Activated T-helper 1 cell treated with anti-CD3 and anti-CD28 coated beads, Interleukin-2, amount 50 U/mL, for 16 hours (primary cell): ENCODE measurements around the gene BBS12.

Experiments used
- DNase-seq, 2 donors: peaks; one replicate each; pipeline ENCODE4 v3.0.0-alpha.2; 2020; ENCODE audit warnings: low read depth in 1 of 2, low spot score in 1 of 2

Gene BBS12

DNA sequence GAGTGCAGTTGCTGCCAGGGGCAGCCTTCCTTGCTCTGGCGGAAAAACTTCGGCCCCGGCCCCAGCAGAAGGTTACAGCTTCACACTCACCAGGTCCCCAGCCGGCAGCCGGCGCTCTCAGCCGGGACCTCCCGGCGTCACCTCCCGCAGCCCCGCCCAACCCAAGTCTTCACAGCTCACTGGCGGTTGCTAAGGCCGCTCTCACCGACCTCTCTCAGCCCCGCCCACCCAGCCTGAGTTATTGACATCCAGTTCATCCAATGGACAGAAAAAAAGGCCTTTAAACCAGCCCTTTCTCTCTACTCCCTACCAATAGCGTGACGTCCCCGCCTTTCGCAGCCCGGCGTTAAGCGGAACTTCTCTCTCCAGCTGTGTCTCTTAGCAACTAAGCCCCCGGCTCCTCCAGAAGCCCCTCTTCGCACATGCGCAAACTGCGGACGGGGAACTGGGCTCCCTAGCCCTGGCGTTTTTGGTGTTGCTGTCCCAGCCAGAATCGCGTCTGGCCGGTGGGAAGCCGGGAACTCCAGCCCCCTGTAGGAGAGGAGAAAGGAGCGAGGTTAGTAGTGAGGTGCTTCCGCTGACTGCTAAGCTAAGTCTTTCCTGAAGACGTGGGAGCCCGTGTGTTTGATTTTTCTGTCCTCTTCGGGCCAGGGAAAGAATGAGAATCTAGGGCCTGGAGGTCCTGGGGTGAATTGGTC, at the start of gene BBS12:
Gene BBS12, plus strand, starts transcription at position 376 of the 698 bp plus-strand sequence. CDS start 9,189 bp downstream, outside the sequence.
- peak; percentile 96 to 97 for DNase-seq

DNA sequence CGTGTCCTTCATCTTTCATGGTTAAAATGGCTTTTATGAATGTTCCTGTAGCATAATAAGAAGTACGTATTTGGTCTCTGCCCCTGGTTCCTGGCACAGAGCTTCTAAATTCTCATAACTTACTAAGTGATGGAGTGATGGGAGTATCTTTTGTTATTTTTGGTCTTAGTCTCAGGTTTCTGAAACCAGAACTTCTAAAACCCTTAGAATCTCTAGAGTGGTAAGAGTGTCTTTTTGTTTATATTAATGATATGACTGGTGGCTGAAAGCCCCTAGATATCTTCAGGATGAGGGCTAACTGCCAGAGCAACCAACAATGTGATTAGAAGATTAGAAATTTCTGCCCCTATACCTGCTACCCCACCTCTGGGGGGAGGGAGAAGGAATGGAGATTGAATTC, 45.8 kb upstream of the BBS12 start:
- no peak for DNase-seq

DNA sequence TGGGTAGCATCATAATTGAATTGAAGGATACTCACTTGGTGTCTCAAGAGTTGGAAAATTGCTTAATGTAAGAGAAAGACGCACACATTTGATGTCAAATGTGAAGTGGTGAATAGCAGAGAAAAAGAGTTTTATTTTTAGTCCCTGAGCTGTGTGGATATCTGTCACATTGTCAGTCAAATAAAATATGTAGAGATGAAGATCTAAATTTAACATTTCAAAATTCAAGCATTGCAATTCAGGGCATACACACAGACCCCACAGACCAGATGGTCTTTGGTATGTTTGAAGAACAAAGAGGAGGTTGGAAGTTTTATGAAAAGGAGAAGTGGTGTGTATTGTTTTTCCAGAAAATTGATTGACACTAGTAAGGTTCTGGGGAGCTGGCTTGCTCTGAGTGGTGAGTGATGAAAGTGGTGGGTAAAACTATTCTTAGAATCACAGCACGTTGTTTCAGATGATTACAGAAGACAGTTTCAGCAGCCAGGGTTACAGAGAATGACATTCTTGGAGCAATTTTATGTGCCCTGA, 44.9 kb upstream of the BBS12 start:
- DNase-seq = no peak

DNA sequence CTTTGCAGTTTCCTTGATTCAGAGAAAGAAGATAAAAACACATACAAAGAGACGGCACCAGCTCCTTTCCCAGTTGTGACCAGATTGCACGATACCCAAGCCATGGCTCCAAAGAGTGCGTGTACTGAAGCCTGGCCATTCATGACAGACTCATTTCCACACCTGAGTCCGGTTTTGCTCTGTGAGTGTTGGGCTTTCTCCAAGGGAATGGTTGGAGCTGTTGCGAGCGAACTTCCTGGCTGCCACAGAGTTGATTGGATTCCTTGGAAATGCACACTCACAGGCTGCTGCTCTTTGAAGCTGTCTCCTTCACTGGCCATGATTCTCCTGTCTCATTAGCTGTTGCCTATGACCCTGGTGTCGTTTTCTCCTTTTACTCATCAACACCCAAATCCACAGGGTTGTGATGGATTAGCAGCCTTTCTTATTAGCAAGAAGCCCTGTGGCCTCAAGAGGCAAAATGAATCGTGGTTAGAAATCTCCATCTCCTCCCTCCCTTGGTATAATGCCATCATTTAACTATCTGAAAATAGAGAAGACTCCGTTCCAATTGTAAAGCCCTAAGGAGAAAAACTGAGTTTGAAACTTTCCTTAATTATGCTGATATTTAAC, 43.9 kb upstream of the BBS12 start:
- no peak for DNase-seq

DNA sequence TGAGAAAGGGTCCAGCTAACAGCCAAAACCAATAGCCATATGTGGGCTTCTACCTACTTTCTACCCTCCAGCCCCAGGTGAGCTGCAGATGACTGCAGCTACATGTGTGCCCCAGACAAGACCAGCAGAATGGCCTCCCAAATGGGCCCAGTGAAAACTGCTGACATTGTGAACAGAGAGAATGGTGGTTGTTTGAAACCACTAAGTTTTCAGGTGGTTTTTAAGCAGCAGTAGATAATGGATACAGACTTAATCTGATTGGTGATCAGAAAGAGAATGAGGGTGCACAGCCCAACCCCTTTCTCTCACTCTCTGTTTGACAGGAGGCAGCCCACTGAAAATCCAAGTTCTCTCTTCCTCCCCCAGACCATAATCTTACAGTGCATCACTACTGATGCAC, 42.5 kb upstream of the BBS12 start:
- no peak for DNase-seq

DNA sequence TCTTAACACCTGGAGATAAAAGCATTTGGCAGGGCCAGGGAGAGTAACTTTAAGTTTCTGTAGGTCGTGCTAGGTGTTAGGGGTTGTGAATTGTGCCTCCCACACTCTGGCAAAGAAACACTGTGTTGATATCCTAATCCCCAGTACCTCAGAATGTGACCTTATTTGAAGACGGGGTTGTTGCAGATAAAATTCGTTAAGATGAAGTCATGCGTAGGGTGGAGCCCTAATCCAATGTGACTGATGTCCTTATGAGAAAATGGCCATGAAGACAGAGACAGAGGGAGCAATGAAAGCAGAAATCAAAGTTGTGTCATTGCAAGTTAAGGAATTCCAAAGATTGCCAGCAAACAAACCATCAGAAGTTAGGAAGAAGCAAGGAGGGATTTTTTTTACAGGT, 40.5 kb upstream of the BBS12 start:
- DNase-seq = no peak

DNA sequence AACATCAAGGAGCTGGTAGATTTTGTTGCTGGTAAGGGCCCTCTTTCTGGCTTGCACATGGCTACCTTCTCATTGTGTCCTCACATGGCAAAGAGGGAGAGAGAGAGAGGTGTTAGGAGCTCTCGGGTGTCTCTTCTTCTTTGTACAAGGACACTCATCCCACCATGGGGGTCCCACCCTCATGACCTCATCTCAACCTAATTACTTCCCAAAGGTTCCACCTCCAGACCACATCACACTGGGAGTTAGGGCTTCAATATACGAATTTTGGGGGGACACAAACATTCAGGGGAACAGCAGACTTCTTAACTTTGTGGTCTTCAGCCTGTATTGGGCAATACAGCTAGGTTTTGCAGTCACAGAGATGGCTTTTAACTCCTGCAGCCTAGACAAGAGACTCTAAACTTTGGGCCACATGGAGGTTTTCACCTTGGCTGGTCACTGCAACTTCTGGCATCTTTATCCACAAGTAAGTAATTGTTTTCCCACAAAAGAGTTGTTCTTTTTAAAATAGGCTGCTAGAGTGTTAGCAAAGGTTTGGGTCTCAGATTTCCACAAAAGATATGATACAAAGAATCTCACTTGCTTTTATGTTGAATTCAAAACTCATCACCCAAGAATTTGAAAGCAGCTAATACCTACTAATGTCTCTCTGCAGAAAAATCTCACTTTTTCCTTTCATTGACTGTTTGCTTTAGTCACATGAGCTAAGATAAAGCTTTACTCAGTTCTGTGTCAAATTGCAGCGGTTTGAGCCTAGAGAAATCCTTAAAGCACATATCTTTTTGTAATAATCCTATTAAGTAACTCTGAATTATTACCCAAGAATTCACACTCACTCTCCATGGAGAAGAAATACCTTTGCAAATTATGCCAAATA, 39.6 kb upstream of the BBS12 start:
- DNase-seq = no peak

DNA sequence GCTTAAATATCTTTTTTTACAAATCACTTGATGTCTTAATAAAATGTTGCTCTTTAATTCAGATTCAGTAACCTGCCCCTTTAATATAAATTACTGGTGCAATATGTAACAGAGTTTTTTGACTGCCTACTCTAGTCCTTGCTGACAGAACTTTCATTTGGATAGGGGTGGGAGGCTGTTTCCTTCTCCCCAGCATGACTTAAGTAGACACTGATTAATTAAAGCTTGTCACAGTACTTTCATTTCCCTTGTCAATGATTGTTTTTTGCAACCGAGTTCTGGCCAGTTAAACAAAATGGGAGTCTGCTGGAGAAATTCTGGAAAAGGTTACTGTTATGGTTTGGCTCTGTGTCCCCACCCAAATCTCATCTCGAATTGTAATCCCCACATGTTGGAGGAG, 37.3 kb upstream of the BBS12 start:
- no peak for DNase-seq

DNA sequence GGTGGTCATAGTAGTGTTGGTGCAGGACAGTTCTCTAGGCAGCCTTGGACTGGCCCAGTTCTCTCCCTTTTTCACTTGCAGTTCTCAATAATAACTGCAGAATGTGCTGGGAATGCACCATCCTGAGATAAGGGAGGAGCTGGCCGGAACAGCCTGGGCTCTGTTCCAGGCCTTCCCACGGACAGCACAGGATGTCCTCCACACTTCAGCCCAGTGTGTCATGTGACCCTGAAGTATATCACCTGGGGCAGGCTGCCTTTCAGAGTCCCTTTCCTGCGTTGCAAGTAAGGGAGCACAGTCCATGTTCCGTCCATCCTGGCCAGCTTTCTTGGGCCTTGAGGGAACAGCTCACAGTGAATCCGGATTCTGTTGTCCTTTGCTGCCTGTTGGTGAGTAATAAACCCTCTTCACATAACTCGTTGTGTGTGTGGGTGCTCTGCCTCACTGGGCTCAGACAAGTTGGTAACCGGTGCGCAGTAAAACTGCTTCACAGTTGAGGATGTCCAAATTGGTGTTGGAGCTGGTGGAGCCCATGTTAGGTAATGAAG, 32.3 kb upstream of the BBS12 start:
- no peak for DNase-seq

DNA sequence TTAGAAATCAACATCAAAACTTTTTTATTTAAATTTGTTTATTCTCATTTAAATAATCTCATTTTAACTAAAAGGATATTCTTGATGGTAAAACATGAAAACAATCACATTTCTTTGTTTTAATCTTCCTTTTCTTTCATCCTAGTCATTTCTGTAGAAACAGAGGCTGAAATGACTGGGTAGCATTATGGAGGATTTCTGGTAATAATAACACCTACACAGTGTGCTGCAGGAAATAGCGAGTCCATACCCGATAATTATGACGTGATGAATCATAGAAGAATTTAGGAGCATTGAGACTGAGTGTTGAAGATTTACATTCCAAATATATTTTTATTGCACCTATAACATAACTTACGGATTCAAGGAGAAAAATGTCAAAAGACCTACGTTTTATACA, 31.4 kb upstream of the BBS12 start:
- no peak for DNase-seq

DNA sequence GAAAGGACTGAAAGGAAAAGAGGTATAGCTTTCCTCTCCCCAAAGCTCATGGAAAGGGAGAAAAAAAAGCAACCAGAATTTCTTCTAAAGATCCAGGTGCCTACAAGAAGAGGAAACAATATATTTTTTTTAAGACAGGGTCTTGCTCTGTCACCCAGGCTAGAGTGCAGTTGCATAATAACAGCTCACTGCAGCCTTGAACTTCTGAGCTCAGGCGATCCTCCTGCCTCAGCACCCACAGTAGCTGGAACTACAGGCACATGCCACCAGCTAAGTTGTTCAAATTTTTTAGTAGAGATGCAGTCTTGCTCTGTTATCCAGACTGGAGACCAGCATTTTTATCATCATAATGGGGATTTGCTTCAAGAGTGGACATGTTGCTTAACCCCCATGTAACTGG, 30.5 kb upstream of the BBS12 start:
- no peak for DNase-seq

DNA sequence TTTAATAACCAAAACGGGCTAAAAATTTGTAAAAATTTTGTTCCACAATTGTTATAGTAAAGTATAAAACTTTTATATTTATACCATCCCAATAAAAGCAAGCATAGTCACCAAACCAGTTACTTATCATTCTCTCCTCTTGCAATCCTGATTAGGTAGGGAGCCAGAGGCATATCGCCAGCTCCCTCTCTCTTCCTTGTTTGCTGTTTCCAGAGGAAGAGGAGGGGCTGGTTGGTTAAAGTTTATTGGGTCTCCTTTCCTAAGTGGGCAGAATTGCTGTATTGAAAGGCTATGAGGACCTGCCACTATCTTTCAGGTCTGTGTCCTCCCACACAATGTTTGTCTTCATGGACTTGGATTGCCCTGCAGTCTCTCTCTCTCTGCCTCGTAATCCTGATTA, 29.6 kb upstream of the BBS12 start:
- DNase-seq = no peak

DNA sequence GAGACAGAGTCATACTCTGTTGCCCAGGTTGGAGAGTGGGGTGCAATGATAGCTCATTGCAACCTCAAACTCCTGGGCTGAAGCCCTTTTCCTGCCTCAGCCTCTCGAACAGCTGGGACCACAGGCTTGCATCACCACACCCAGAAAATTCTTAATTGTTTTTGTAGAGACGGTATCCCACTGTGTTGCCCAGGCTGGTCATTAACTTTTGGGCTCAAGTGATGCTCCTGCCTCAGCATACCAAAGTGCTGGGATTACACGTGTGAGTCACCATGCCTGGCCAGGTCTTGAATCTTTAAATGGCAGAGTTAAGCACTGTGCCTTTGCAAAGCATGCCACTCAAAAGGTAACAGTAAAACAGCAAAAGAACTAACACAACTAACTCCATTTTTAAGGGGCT, 28.6 kb upstream of the BBS12 start:
- no peak for DNase-seq

DNA sequence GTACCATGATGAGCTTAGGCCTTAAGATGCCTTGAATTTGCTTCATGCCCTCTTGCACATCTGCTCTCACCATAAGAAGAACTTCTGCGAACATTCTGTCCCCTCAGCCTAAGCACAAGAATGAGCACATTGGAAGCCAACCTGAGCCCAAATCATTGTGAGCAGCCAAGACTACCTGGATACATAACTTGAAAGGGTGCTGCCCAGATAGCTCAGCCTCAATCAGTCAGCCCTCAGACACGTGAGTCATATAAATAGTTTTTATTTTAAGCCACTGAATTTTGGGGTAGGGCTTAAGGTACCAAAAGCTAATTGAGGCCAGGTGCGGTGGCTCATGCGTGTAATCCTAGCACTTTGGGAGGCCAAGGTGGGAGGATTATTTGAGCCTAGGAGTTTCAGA, 27.5 kb upstream of the BBS12 start:
- DNase-seq = no peak

DNA sequence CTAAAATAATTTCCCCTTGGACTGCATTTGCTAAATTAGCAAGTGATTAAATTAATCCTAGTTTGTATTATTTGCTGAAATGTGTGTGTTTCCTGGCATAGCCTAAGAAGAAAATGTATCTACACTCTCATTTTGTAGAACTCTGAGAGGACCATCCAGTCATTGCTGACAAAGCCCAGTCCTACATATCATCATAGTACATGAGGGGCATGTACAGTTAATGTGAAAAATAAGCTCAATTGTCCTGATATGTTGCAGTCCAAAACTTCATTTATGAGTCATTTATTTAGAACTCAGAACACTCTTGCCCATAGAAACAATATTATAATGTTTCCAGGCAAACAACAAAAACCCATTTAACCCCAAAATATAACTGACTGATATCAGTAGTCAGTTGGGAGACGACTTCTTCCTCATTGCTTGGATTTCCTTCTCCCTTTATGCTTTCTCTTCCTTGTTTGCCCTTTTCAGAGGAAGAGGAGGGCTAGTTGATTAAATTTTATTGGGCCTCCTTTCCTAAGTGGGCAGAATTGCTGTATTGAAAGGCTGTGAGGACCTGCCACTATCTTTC, 26.9 kb upstream of the BBS12 start:
- no peak for DNase-seq

DNA sequence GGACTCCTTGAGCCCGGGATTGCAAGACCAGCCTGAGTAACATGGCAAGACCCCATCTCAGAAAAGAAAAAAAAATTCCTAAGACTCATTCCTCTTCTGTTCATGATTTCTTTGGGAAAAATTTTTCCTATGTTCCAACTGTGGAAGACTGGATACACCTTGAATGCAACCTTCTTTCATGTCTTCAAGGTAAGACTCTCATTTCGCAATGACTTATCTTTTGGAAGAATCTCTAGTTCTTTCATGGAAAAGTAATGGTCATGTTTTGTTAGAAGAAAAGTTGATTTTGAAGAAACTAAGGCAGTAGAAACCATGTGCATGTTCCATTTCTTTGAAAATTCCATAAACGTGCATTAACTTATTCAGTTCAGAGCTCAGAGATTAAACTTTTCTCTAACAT, 26.0 kb upstream of the BBS12 start:
- DNase-seq = no peak

DNA sequence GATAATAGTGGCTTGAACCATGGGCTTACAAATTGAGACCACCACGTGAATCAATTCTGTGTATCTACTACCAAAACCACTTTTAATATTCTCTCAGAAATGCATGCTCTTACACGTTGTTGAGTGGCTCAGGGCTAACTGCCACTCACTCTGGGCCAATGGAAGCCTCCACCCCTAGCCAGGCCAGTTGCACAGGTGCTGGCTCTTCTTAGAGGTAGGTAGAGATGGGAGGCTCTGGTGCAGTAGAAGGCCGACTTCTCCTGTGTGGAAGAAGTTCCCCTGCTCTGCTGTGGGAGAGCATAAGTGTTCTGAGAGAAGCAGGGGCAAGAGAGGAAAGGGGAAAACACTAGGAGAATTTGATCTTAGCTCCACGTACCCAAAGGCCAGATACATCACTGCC, 25.0 kb upstream of the BBS12 start:
- DNase-seq = no peak

DNA sequence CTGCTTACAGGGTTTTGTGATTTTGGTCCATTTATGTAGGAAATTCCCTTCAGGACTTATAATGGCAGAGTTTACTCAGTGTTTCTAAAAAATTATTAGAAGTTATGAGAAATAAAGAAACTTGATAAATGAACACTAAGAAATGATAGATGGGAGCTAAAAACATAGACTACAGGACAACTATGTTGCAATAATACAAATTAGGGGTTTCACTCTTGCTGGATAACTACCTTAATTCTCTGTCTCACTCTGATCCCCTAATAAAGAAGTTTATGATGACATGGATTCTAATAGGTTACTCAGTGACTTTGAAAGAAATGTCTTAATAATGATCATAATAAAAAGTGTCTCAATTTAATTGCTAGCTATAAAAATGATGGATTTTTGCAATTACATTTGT, 23.3 kb upstream of the BBS12 start:
- no peak for DNase-seq

DNA sequence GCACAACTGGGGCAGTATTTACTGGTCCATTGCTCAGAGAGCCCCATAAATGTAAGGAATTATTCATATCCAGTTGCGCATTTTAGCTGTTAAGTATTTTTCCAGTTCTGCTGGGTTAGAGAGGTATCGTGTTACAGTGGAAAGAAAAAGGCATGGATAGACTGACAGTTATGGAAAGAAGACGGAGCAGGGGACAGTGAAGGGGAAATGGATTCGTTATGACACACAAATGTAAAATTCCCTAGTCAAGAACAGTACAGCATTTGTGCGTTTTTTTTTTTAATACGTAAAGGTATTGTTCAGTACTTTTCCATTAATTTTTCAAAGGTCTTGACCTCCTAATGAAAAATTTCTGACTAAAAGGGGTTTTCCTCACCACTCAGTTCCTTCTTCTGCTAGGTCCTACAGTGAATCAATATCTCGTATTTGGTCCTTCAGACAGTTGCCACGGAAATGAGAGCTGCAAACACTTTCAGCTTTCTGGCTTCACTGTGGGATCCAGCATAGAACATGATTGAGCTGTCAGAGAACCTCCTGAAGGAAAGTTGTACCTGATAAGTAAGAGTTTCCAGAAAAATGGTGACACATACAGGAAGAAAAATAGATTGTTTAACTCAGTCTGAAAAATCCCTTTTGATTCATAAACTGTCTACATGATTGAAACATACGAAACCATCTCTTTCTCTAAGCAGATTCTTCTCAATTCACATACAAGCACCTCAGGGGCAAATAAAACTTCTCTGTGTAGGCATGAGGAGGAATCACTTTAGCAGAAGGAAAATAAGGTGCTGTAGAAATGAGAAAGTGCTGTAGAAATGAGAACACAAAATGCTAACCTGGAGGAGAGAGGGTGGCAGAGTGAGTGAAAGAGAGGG, 21.8 kb upstream of the BBS12 start:
- DNase-seq = no peak

DNA sequence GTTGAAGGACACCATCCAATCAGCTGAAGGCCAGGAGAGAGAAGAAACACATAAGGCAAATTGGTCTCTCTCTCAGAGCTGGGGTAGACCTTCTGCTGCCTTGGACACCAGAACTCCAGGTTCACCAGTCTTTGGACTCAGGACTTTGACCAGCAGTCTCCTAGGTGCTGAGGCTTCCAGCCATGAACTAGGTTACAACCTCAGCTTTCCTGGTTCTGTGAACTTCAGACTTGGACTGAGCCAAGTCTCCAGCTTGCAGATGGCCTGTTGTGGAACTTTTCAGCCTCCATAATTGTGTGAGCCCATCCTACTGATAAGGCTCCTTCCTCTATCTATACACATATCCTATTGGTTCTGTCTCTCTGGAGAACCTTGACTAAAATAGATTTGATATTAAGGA, 20.6 kb upstream of the BBS12 start:
- DNase-seq = no peak
